GM21381 (cell line): ENCODE results near the gene GPRC5D.

Source experiments
- ATAC-seq: cut with Tn5 transposase; IDR thresholded peaks from one replicate; pipeline ENCODE4 v1.9.1; 2021; ENCODE audit warnings: mild to moderate bottlenecking, moderate library complexity; ENCODE audit not compliant: unreplicated experiment

GPRC5D gene

DNA sequence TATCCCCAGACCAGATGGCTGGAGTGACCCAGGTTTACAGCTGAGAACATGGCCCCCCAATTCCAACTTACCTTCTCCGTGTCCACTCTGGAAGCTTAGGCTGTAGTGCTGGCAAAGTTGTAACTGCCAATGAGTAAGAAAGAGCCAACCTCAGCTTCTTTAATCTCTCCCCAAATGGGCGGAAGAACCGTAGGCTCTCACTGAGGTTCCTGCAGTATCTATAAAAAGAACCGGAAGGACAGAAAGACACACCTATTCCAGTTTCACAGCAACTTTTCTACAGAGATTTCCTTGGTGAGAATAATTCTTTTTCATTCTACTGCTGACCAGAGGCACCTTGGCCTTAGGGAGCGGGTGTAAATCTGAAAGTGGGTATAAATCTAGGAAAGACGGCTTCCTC is at the start of gene GPRC5D:
Gene GPRC5D (minus strand): TSS at position 135 of the 400 bp plus-strand sequence. CDS start 1,786 bp downstream, outside the sequence.
- ATAC-seq: no peak

DNA sequence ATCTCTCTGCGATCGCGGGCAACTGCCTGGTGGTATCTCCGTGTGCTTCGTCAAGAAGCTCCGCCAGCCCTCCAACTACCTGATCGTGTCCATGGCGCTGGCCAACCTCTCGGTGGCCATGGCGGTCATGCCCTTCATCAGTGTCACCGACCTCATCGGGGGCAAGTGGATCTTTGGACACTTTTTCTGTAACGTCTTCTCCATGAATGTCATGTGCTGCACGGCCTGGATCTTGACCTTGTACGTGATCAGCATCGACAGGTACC is 49.7 kb upstream of the GPRC5D start:
- ATAC-seq: no peak

DNA sequence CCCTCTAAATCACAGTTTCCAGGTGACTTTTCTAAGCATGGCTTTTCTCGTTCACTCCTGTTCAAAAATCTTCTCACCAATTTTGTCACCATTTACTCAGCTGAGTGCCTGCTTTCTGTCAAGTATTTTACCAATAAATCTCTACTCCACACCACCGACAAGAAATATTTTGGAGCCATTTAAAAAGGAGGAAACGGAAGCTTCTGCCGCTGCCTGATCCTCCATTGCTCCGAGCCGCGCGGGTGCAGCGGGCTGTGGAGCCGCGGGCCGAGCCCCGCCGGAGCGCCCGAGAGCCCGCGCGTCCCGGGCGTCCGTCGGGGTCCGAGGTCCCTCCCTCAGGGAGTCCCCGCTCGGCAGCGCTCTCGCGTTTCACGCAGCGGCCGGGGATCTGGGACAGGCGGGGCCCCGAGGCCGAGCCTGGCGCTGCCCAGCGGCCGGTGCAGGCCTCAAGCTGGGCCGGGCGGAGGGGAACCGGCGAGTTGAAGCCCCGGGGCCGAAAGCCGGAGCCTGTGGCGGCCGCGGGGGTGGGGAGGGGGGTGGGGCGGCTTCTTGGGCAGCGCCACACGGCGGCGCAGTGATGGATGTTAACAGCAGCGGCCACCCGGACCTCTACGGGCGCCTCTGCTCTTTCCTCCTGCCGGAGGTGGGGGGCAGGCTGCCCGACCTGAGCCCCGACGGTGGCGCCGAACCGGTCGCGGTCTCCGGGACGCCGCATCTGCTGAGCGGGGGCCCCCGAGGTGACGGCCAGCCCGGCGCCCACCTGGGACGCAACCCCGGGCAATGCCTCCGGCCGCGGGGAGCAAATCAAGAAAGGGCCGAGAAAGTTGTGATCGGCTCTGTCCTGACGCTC is 49.2 kb upstream of the GPRC5D start:
- no peak for ATAC-seq

DNA sequence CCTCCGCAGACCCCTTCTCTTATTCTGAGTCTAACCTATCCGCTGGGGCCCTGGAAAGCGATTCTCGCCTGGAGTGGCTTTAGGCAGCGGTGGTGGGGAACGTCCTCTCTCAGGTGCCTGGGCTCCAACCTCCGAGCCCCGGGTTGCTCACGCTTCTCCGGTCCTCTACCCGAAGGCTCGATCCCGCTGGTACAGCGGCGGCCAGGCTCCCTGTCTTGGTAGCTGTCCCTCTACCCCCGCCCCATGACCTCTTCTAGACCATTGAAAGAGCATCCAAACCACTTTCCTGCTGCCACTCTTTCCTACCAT is 48.6 kb upstream of the GPRC5D start:
- no peak for ATAC-seq

DNA sequence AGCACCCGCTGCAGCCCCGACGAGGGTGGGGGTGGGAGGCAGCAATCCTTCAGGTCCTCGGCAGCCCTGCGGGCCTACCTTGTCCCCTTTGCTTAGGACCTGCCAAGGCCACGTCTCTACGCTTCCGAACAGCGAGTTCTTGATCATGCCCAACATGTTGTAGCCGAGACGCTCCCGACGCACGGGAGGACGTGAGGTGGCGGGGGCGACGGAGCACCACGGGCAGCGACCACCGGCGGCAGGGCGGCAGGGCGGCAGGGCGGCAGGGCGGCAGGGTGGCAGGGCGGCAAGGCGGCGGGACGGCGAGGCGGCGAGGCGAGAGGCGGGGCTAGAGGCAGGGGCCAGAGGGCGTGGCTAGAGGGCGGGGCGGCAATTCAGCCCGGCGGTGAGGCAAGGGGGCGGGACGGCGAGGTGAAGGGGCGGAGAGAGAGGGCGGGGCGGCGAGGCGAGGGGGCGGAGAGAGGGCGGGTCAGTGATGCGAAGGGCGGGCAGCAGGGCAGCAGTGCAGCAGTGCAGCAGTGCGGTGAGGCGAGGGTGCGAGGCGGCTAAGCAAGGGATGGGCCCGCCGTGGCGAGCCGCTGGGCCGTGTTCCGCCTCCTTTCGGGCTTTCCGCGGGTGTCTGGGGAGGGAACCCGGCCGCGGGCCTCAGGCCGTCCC is 48.1 kb upstream of the GPRC5D start, which contains the start of gene HEBP1:
Gene HEBP1 (minus strand): TSS at position 307 of the 657 bp plus-strand sequence. CDS start 151 bp downstream, at position 156.
- ATAC-seq: peak; percentile 78

DNA sequence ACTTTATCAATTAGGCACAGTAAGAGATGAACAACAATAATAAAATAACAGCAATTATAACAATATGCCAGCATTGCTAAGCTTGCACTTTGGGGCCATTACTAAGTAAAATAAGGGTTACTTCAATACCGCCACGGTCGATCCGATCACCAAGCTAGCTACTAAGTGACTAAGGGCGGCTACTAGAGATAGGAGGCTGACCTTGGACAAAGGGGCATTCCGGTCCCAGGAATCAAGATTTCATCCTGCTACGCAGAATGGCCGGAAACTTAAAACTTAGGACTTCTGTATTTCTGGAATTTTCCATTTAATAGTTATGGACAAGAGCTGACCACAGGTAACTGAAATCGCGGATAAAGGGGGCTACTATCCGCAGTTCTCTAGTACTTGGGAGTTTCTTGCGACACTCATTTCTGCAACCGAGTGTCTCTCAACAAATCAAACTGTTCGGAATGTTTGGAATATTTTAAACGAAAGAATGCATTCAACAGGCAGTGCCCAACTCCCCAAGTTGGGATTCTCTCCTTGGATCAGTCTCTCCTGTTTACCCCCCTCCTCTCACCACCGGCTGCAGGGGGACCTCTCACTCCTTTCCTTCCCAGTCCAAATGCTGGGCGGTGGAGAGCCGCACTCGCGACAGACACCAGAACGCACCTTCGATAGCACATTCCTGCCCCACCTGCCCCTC is 47.4 kb upstream of the GPRC5D start:
- ATAC-seq: no peak

DNA sequence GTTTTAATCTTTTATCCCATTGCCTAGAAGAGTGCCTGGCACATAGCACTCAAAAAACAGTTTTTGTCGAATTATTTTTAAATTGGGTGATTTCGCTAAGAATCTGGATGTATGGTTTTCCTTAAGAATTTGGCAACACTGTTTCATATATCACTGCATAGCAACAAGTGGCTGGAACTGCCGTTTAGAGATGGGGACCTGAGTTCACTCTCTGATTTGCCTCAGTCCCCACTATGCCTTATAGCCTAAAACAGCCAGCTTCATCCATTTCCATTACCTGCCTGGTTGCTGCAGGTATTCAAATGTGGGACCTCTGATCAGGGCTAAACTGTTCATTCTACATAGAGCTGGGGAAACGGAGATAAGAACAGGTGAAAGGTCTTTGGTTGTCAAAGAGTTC is 46.3 kb upstream of the GPRC5D start:
- ATAC-seq: no peak

DNA sequence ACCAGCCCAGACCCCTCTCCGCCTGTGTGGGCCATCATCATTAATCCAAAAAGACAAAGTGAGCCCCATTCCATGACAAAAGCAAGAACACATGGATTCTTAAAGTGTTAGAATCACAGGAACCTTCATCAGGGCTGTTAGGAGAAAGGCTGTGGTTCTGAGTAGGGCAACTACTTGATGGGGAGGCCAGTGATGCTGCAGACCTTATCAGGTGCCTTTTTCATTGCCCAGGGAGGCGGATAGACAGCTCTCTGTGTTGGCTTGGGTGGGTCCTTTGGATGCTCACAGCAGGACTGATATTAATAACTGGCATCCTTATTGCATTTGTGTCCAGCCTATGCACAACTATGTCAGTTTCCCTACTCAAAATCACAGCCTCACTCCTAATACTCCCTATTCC is 45.8 kb upstream of the GPRC5D start:
- ATAC-seq: no peak

DNA sequence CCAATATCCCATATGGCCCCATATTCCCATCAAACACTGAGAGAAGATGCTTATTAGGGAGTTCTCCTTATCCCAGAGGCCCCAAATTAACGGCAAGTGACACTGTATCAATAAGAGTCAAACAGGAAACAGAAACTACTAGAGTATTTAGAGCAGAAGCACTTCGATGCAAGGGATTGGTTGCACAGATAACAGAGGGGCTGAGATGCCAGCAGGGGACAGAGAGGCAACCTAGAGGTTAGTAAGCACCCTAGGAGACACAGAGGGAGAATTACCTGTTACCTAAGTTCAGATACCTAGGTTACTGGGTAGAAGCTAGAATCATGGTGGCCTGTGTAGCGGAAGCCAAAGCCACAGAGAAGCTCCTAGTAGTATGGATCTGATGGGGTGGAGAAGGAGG is 45.2 kb upstream of the GPRC5D start:
- no peak for ATAC-seq

DNA sequence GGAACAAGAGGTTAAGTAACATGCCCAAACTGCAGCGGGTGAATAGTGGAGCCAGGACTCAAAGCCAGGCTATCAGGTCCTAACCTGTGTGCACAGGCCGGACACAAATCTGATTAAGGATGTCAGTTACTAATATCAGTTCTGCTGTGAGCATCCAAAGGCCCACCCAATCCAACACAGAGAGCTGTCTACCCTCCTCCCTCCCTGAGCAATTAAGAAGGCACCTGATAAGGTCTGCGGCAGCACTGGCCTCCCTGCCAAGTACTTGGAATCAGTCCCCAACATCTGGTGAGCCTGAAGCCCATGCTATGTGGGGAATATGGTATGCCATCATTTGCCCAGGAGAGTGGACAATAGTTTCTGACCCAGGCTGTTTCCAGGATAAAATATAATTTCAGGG is 44.2 kb upstream of the GPRC5D start:
- no peak for ATAC-seq

DNA sequence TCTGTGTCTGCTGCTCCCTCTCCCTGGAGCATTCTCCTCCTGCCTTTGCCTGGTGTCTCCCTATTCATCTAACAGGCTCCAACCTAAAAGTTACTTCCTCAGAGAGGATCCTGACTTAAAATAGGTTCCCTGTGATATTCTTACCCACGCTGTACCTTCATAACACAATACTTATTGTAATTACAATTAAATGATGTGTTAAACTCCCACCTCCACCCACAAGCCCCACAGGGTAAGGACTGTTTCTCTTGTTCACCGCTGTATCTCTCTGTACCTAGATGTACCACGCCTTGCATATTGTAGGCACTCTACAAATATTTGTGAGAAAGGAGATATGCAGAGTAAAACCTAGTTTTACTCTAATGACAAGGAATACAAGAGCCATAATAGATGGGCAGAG is 43.1 kb upstream of the GPRC5D start:
- ATAC-seq: no peak

DNA sequence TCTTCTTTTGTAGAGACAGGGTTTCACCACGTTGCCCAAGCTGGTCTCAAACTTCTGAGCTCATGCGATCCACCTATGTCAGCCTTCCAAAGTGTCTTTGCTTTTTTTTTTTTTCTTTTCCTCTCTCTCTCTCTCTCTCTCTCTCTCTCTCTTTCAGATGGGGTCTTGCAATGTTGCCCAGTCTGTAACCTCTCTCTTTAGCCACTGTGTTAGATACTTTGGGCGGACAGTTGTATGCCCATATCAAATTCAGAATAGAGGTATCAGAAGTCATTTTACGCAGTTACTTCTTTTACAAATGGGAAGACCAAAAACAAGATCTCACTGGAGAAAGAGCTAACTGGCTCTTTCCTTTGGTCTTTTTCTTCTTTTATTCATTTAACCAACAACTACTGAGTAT is 41.4 kb upstream of the GPRC5D start:
- ATAC-seq: no peak

DNA sequence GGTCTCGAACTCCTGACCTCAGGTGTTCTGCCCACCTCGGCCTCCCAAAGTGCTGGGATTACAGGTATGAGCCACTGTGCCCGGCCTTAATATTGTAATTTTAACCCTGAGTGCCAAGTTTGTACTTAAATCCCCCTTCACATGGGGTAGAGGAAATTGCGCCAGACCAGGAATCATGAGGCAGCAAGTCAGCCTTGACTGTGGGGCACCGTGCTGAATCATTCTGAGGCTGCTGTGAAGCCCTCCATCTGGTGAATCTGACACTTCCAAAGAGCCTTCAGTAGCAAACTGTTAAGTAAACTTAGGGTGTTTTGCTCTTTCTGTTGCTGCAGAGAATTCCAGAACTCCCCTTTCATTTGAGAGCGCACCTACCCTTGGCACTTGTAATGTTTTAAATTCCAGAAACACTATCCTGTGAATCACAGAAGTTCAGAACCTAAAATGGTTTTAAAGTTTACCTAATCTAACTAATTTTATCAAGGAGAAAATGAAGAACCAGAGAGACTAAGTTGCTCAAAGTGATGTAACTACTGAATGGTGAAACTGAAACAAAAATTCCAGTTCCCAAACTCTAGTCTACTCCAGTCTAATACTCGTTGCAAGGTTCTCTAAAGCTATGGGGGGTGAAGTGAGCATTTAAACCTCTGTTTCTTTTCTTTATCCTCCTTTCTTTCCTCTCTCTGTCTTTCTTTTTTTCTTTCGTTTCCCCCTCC is 40.6 kb upstream of the GPRC5D start:
- ATAC-seq: no peak

DNA sequence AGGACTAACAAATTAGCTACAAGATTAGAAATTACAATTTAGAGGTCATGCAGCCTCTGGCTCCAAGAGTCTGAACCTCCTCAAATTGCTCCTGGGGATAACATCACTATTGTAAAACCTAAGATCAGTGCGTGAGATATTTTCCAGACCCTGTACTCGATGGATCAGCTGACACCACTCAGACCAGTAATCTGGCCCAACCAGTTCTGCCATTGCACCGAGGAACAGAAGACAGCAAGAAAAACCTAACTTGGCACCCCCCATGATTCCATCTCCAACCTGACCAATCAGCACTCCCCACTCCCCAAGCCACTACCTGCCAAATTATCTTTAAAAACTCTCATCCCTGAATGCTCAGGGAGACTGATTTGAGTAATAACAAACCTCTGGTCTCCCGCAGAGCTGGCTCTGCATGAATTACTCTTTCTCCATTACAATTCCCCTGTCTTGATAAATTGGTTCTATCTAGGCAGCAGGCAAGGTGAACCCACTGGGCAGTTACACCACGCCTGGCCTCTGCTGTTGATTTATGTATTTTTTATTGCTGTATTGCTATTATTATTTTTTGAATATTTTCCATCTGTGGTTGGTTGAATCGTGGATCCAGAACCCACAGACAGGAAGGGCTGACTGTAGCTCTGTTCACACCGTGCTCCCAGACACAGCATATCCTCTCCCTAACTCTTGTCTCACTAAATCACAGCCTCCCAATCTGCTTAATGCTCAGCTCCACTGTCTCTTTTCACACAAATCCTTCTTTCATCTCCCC is 38.9 kb upstream of the GPRC5D start:
- no peak for ATAC-seq

DNA sequence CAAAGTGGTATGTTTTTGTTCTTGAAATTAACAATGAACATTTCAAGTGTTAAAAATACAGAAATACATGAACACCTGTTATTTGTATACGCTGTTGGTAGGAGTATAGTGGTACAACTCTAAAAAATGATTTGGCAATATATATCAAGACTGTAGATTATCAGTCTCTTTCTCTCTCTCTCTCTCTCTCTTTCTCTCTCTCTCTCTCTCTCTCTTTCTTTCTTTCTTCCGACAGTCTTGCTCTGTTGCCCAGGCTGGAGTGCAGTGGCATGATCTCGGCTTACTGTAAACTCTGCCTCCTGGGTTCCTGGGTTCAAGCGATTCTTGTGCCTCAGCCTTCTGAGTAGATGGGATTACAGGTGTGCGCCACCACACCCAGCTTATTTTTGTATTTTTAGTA is 35.5 kb upstream of the GPRC5D start:
- ATAC-seq: no peak

DNA sequence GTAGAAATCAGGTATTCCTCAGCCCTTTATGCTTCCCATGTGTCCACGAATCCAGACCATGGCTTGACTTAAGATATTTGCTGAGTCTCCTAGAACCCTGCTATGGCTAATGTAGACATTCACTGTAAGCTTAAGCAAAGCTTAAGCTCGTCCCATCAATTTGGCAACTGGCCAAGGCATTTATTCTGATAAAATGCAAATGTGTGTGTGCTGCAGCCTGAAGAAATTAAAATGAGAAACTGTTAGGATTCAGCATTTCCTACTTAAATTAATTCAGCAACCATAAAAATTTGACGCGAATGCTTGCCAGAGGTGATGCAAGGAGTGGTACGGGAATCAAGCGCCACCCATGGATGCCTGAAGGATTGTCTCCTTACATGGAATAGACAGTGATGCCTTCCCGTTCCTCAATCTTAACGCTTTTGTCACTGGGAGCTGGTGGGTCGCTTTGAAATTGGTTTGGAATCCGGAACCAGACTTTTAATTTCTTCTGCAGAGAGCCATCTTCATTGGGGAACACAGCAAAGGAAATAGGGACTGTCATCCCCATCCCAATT is 34.9 kb upstream of the GPRC5D start:
- ATAC-seq: no peak

DNA sequence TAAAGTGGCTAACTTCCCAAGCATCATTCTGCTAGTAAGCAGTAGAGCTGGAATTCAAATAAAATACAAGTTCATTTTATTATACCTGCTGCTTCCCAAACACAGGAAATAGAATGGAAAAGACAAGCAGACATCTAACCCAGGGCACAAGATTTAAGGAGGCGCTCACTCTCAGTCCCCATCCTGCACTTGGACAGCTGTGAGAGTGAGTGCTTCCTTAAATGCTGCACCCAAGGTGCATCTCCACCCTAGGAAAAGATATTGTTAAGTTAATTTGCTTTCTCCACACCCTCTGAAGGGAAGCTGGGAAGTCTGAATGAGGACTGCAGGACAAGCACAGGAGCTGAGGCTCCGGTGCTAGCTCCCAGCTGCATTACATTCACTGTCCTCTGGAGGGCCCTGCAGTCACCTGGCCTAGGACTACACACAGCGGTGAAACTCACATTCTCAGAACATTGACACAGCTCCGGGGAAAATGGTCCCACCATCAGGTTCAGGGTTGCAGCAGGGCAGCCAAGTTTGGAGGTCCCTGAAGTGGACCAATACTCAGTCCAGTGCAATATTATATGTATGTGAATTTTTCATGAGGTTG is 33.9 kb upstream of the GPRC5D start:
- ATAC-seq: no peak

DNA sequence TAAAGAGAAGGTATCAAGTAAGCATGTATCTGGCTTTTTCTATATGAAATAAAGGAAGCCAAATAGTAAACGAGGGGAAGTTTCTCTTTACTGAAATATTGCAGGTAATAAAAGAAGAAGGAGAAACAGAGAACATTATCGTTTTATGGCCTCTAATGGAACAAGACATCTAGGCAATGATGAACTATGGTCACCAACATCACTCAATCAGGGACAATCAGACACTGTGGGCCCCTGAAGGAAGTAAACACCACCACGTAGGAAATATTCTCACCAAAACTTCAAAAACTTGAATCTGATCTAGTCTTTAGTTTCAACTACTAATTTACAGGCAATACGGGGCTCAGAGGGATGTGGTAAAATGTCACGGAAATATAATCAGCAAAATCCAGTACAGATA is 32.2 kb upstream of the GPRC5D start:
- no peak for ATAC-seq

DNA sequence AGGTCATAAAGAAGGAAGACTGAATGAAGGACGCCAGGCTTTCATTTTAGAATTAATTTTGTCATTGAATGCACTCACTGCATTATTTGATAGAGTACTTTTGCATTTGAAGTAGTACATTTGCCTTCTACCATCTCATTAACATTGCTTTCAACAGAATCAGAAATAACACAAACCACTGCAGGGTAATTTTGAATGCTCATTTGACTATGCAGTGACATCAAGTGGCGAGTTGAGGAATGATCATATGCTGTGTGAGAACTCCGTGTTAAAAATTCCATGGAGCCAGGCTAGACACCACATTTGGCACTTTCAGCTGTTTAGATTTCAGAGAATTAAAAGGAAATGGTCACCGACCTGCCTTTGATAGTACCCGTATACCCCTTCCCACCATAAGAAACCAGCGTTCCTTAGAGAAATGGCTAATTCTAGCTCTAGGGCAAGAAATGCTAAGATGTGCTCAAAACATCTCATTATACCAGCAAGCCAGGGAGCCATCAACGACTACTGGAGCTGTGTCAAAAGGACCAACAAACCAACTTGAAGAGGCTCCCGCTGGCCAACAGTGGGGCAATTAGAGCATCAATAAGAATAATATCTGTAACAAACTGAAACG is 31.6 kb upstream of the GPRC5D start:
- no peak for ATAC-seq

DNA sequence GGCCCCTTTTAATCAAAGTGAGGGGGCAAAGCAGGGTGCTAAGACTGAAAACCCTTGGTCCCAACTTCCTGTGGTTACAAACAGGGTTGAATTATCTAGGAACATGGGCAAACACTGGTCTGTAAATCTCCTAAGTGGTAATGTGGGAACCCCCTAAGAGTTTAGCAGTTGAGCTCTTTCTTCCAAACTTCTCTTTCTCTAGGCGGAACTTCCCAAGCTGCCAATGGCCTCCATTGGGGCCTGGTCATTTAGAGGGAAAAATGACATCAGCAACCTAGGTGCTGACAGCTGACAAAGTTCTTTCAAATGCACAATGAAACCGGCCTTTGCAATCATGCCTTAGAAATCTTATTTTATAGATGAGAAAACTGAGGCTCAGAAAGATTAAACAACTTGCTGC is 30.4 kb upstream of the GPRC5D start:
- no peak for ATAC-seq
